HG03432 (cell line): ENCODE data around the gene CALR3.
"Not testable (repeated sequence)": the region's sequence is repeated elsewhere in the genome, so short reads cannot be mapped to it uniquely, and the experiment has no call there.

Experiments used
- ATAC-seq: cut with Tn5 transposase; IDR thresholded peaks from one replicate; pipeline ENCODE4 v1.9.1; 2021; ENCODE audit warnings: mild to moderate bottlenecking, moderate library complexity; ENCODE audit not compliant: unreplicated experiment

The CALR3 gene

GRCh38 chr19:16458391-16459341 is 37.3 kb downstream of the CALR3 start:
- ATAC-seq = no peak

- no peak for ATAC-seq
Measured at GRCh38 chr19:16457954-16458331, 38.0 kb downstream of the CALR3 start.

GRCh38 chr19:16457195-16457953 is 38.6 kb downstream of the CALR3 start:
- no peak for ATAC-seq

DNA sequence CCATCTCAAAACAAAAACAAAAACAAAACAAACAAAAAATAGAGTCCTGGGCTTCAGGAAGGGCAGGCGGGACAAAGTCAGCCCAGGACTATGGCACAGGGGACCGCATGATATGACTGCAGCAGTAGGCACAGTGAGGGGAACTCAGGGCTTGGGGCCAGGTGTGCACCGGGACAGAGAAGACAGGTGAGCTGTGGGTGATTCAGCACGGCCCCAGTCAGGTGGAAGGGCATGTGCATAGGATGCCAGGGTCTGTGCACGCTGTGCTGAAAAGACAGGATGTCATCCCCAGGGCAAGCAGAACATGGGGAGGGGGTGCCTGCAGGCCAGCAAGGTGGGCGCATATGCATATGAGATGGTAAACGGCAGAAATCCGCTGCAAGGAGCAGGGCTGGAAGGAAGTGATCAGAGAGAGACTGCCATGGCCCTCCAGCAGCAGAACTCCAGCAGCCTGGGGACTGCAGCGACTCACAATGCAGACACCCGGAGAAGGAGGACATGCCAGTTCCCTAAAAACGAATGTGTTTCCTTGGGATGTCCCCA is 39.2 kb downstream of the CALR3 start:
- ATAC-seq = no peak

DNA sequence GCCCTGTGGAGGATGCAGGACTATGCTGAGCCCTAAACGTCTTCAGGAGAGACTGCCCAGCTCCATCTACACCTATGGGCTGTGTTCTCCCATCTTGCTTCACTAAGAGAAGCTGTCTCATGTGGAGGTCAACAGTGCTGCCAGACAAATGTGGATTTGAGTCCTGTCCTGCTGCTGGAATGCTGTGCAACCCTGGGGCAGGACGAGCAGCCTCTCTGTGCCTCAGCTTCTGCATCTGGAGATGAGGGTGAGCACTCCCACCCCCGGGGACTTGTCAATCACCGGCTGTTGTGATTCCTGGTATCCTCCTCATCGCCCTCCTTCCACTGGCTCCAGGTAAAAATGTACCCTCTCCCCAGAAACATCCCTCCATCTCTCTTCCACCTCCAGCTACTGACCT is 40.5 kb downstream of the CALR3 start:
- ATAC-seq = no peak

DNA sequence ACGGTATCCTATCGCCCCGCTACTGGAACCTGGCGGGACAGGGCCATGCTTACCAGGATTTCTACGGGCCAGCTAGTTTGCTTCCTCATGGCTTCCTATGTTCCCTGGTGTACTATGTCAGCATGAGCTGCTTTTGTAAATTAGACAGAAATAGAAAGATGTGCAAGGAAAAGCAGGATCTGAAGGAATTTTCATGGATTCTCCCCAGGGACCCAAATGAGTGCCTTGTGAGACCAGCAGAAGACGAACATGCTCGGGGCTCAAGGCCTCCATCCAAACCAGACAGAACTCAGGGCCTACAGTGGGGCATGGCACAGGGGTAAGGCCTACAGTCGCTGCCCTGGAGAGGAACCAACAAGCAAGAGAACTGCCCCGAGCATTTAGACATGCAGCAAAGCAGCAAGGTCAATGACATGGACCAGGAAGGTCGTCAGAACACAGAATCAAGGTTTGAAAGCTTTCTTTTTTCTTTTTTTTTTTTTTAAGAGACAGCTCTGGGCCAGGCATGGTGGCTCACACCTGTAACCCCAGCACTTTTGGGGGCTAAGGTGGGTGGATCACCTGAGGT is 41.5 kb downstream of the CALR3 start:
- no peak for ATAC-seq

GRCh38 chr19:16452325-16452724 is 43.6 kb downstream of the CALR3 start:
- ATAC-seq = no peak

DNA sequence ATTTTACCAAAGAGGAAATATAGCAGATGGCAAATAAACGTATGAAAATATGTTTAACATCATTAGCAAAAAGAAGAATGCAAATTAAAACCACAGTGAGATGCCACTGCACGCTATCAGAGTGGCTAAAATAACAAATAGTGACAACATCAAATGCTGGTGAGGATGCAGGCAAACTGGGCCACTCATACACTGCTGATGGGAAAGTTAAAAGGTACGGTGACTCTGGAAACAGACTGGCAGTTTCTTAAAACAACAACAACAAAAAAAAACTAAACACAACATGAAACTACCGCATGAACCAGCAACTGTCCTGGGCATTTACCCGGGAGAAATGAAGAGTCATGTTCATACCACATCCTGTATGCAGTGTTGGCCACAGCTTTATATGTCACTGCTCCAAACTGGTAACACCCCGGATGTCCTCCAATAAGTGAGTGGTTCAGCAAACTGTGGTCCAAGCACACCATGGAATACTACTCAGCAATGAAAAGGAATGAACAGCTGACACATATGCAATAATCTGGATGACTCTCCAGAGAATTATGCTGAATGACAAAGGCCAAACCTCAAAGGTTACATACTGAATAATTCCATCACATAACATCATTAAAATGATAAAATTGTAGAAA is 46.5 kb downstream of the CALR3 start:
- ATAC-seq = peak; percentile 52

- not testable (repeated sequence) for ATAC-seq
Measured at GRCh38 chr19:16448872-16449271, 47.1 kb downstream of the CALR3 start.

DNA sequence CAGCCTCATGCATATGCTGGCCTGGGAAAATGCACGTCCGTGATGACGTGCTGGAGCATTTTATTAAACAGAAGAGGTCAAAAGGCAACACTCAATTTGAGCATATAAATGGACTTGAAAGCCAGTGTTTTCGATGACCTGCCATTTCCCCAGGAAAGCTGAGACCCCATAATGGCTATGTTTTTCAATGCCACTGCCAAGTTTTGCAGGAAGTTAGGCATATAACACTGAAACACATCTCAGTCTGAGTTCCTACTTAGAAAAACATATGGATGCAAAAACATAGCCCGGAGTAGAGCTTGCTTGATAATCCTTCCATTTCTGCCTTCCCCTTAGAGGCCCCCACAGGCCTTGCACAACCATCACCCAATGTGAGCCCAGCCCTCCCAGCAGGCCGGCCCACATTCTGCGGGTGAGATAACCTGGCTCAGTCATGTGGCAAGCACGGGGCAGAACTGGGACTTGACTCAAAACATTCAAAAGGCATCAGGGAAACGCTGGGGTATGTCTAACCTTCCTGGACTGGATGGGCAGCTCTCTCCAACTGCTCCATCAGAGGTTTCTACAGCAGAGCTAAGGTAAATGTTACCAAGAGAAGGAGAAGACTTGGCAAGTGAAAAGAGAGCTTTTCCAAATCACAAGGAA is 49.1 kb downstream of the CALR3 start:
- peak; percentile 34 for ATAC-seq

DNA sequence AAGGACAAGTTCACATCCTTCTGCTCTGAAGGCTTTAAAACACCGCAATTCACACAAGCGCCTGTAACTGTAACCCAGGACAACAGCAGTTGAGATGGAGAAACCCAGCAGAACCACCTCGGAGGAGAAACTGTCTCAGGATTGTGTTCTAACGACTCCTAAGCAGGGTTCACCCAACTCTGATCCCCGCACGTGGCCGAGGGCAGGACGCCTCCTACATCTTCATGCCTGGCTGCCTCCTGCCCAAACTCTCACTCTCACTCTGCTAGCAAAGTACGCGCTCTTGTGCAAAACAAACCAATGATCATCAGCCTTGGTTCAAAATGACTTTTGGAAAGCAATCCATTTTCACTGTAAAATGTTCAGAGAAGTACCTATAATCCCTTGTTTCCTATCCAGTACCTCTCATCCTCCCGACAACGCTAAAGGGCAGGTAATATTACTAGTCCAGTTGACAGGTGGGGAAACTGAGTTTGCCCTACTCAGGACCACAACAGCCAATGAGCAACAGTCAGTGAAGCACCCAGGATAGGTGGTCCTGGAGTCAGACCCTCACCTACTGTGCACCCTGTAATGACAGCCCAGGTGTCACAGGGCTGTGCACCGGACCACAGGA is 49.8 kb downstream of the CALR3 start:
- no peak for ATAC-seq

DNA sequence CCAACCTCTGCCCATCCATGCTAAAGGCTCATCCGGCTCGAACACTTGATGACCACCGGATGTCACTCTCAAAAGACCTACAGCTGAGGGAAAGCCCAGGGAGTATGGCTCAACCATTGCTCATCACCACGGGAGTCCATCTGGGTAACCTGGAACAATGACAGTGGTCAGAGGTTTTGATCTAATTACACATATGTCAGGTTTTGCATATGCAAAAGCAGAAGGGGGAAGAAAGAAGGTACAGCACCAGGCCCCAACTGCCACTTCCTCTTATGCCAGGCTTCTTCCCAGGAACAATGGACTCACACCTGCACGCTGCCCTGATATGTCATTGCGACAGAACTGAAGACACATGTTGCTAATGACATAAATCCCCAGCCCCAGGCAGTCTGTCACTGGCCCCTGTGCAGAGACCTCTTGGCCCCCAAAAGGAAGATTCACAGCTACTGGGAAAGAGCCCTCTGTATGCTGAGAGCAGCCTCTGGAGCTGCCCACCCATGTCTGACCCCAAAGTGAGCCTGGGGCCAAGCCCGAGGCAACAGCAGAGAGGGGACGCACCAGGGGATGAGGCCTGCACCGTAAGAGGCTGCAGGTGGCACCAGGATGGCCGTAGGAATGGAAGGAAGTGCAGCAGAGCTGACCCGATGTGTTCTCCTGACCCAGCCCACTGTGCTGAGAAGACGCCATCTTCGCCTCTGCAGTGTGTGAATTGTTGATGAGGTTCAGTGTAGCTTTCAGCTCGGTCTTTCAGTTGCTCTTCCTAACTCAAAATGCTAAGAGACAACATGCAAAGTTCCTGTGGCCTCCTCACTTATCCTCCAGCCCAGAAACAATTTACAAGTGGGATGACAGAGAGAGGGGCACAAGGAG is 50.5 kb downstream of the CALR3 start:
- ATAC-seq = peak; percentile 27

DNA sequence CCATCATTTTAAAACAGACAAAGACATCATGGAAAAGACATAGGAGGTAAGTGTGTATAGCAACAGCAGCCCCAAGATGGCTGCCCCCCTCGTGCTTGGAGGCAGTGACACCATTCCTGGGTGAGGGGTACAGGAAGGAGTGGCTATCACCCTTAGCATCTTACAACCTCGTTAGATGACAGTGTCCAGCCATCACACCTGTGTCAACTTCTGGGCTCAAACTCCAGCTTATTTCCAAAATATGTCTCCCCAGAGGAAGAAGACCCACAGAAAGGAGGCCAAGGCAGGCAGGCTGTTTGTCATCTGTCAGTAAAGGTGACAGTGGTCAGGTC is 51.7 kb downstream of the CALR3 start:
- no peak for ATAC-seq

DNA sequence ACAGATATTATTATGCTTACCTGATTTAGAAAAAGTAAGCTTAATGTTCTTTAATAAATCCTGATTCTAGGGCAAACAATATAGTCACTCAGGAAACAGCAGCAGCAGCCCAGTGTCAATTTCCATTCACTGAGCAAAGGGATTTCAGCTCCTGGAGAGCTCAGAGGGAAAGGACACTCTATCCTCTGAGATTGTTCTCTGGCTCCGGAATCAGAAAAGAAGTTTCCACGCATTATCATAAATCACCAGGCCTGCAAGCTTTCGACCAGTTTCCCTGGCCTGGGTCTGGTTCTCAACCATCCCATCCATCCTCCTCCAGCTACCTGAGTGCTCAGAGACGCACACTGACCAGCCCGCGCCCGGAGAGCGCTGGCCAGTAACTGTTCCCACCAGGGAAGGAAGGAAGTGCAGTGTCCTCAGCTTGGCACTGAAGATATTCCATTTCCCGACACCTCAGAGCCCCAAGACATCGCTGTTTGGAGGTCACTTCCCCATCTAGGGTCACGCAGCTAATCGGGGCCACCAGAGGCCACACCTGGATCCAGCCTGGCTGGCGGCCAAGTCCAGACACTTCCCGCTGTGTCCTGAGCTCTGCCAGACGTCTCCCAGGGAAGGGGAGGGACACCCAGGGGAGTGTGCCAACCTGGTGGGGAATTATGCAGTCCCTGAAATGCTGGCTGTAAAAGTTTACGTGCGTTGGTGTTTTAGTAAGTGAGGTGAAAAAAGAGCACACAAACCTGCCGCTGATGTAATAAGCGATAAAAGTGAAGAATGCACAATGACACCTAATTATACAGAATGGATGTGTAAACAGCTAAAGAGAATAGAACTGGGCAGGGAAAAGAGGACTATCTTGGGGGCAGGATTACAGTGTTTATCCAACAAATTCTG is 53.3 kb downstream of the CALR3 start:
- no peak for ATAC-seq

DNA sequence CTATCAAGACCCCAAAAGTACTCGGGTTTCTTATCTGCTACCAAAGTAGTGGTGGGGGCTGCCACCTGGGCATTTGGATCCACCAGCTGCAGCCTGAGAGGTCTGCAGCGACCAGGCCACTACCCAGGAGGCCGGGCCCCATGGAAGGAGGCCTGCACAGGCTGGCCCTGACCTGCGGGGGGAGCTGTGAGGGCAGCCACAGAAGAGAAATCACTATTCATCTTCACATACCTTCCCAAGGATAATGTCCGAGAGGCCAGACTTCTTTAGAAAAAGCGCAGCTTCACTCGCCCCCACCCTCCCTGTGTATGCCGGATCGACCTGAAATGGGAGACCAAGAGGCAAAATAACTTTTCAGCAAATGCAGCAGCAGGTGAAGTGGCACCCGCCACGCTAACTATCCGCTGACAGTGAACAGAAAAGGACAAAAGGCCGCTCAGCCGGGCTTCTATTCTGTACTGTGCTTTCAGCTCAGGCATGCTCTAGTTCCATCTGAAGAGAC is 54.3 kb downstream of the CALR3 start:
- no peak for ATAC-seq

DNA sequence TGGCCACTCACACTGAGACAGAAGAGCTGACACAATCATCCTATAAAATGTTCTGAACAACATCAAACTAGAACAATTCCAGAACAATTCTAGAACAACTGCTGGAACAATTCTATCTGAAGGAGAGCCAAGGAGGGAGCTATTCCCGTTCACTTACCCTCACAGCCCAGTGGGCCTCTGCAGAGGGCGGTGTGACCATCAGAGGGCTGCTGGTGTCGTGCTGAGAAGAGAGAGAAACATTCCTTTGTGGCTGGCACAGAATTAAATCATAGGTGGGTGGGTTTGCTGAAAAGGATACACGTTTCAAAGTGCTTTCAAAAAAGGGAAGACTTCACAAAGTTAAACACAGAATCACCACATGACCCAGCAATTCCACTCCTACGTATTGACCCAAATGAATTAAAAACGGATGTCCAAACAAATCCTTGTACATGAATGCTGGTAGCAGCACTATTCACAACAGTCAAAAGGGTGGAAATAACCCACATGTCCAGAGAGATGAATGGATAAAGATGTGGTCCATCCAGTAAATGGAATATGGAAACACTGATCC is 59.1 kb downstream of the CALR3 start:
- no peak for ATAC-seq

DNA sequence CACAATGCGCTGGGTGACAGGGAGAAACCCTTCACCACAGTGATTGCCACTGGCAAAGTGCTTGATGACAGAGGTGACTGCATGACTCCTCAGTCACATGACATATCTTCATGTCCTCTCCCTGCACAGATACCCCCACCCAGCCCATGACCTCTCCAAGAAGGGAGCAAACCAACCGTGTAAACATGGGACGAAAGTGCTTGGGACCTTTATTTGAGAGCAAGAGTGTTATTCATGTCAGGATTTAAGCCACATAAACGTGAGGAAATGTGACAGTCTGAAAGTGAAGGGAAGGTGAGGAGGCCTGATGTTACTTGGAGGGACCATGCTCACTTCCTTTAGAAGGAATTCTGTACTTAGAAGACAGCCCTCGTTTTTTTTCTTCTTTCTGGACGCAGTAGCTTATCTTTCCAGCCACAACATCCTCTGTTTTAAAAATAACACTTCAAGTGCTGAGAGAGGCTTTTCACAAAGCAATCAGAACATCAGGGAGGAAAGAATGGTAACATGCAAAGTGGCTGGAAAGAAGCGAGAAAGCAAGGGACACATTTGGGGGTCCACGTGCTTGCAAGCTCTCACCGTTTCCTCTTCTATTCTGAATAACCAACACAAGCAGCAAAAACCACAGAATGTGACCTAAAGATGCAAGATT is 59.8 kb downstream of the CALR3 start:
- no peak for ATAC-seq
